PC-3 (cell line): ENCODE measurements around the gene KCNT1.

Experiments used
- CTCF ChIP-seq: fragments of 300-600 bp; sonication (generic); conservative IDR thresholded peaks from 2 replicates; pipeline ENCODE4 v1.5.1; 2017; ENCODE audit warnings: antibody characterized with exemption, low read depth, mild to moderate bottlenecking, low read length
- EZH2 ChIP-seq: fragments of 300-600 bp; sonication (generic); IDR thresholded peaks from one replicate; pipeline ENCODE4 v1.6.1; 2017; ENCODE audit warnings: antibody characterized with exemption, mild to moderate bottlenecking, low read length; ENCODE audit not compliant: unreplicated experiment
- EZH2phosphoT487 ChIP-seq: fragments of 300-600 bp; sonication (generic); IDR thresholded peaks from 2 replicates; pipeline ENCODE4 v1.6.1; 2018; ENCODE audit warnings: mild to moderate bottlenecking, antibody characterized with exemption, low read length, borderline replicate concordance

DNA sequence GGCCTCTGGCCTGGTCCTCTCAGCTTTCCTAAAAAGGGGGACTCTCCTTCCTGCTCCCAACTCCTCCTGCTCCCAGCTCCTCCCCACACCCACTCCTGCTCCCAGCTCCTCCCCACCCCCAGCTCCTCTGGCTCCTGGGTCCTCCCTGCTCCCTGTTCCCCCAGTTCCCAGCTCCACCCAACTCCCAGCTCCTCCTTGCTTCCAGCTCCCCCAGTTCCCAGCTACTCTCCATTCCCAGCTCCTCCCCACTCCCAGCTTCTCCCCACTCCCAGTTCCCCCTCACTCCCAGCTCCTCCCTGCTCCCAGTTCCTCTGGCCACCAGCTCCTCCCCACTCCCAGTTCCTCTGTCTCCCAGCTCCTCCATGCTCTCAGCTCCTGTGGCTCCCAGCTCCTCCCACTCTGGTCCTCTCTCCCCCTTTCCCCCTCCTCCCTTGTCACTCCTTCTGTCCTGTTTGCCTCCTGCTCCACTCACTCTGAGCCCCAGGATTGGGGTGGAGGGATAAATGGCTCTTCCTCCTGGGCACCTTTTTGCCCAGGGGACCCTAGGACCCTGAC is 75.7 kb downstream of the KCNT1 start:
- TF ChIP-seq CTCF: no peak
- no peak for TF ChIP-seq EZH2phosphoT487
- TF ChIP-seq EZH2: no peak
